ENCODE measurements around the gene PSMB7. TPM values are rescaled to one million over a fixed set of nuclear protein-coding genes. Genes with fewer than 3 reads are reported as not detected.

The PSMB7 gene
- polyA plus RNA-seq, 1 experiment, result 396 TPM

- Histone ChIP-seq H3K27me3 (ENCODE audit: control insufficient read depth, insufficient read depth, low read length) (peaks cover 24% of the 10 kb centered on the region), H3K4me3 (ENCODE audit: low read depth, low read length) (no peak overlapping the region), H3K9me3 (ENCODE audit: control insufficient read depth, insufficient read depth, low read length) (peaks cover 4% of the 10 kb centered on the region; the same call in 1 of the 2 replicates), H3K27ac (ENCODE audit: low read depth, low read length) (no peak overlapping the region)
- POLR2A ChIA-PET, result no interaction called here
- CTCF ChIA-PET, result no interaction called here
- TF ChIP-seq, protein P1, sequence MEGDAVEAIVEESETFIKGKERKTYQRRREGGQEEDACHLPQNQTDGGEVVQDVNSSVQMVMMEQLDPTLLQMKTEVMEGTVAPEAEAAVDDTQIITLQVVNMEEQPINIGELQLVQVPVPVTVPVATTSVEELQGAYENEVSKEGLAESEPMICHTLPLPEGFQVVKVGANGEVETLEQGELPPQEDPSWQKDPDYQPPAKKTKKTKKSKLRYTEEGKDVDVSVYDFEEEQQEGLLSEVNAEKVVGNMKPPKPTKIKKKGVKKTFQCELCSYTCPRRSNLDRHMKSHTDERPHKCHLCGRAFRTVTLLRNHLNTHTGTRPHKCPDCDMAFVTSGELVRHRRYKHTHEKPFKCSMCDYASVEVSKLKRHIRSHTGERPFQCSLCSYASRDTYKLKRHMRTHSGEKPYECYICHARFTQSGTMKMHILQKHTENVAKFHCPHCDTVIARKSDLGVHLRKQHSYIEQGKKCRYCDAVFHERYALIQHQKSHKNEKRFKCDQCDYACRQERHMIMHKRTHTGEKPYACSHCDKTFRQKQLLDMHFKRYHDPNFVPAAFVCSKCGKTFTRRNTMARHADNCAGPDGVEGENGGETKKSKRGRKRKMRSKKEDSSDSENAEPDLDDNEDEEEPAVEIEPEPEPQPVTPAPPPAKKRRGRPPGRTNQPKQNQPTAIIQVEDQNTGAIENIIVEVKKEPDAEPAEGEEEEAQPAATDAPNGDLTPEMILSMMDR (IDR thresholded peaks at IDR 0.05; ENCODE audit: low read depth, low read length), result no peak
- no peak for DNase-seq (ENCODE audit: low read depth, low spot score)
These were observed 42.0 kb upstream of the PSMB7 start for GRCh38 chr9:124457079-124457886.

GRCh38 chr9:124456341-124457078 is 41.3 kb upstream of the PSMB7 start:
- DNase-seq (ENCODE audit: low read depth, low spot score), result no peak
- TF ChIP-seq, protein P1 (IDR thresholded peaks at IDR 0.05; ENCODE audit: low read depth, low read length), result no peak
- Histone ChIP-seq H3K27me3 (ENCODE audit: control insufficient read depth, insufficient read depth, low read length) (peaks cover 31% of the 10 kb centered on the region), H3K27ac (ENCODE audit: low read depth, low read length) (no peak overlapping the region), H3K9me3 (ENCODE audit: control insufficient read depth, insufficient read depth, low read length) (peaks cover 4% of the 10 kb centered on the region; the same call in 1 of the 2 replicates), H3K4me3 (ENCODE audit: low read depth, low read length) (no peak overlapping the region)
- ChIA-PET POLR2A (no interaction called here), CTCF (interaction anchor here (1.0 kb wide), 1 partner anchor 80 kb away, joined by 3 read pairs; no protein-coding TSS in a partner anchor)

GRCh38 chr9:124455820-124456219 is 40.6 kb upstream of the PSMB7 start:
- ChIA-PET CTCF (interaction anchor here (1.0 kb wide), 1 partner anchor 81 kb away, joined by 3 read pairs; no protein-coding TSS in a partner anchor), POLR2A (no interaction called here)
- no peak overlapping the region for H3K4me3 ChIP-seq (ENCODE audit: low read depth, low read length)
- DNase-seq (ENCODE audit: low read depth, low spot score), result no peak
- TF ChIP-seq, protein P1 (IDR thresholded peaks at IDR 0.05; ENCODE audit: low read depth, low read length), result no peak
- H3K27ac ChIP-seq (ENCODE audit: low read depth, low read length), result no peak overlapping the region
- H3K27me3 ChIP-seq (ENCODE audit: control insufficient read depth, insufficient read depth, low read length), result peaks cover 34% of the 10 kb centered on the region
- peaks cover 4% of the 10 kb centered on the region; the same call in 1 of the 2 replicates for H3K9me3 ChIP-seq (ENCODE audit: control insufficient read depth, insufficient read depth, low read length)

GRCh38 chr9:124454791-124455443 is 39.7 kb upstream of the PSMB7 start:
- Histone ChIP-seq H3K4me3 (ENCODE audit: low read depth, low read length) (no peak overlapping the region), H3K27me3 (ENCODE audit: control insufficient read depth, insufficient read depth, low read length) (peaks cover 41% of the 10 kb centered on the region), H3K9me3 (ENCODE audit: control insufficient read depth, insufficient read depth, low read length) (peaks cover 5% of the 10 kb centered on the region; the same call in 1 of the 2 replicates), H3K27ac (ENCODE audit: low read depth, low read length) (no peak overlapping the region)
- ChIA-PET POLR2A (no interaction called here), CTCF (no interaction called here)
- TF ChIP-seq, protein P1 (IDR thresholded peaks at IDR 0.05; ENCODE audit: low read depth, low read length), result no peak
- no peak for DNase-seq (ENCODE audit: low read depth, low spot score)

Data from AG04450 (cell line).